H9 (cell line): ENCODE data around the gene DGKE. TPM values are rescaled to one million over a fixed set of nuclear protein-coding genes. Genes with fewer than 3 reads are reported as not detected.

Source experiments
- DNase-seq: peaks from one replicate; pipeline ENCODE4 v3.0.0-alpha.2; 2017
- H2AFZ ChIP-seq: one replicate; pipeline ENCODE4 v1.6.1; 2013; ENCODE audit warnings: mild to moderate bottlenecking, low read length, control low read depth, moderate library complexity
- H2AK5ac ChIP-seq: 2 replicates; pipeline ENCODE4 v1.6.1; 2013; ENCODE audit warnings: low read length, control low read depth, mixed read lengths; ENCODE audit not compliant: insufficient read length
- H2BK120ac ChIP-seq: one replicate; pipeline ENCODE4 v1.6.1; 2013; ENCODE audit warnings: low read depth, mild to moderate bottlenecking, low read length, control low read depth, inconsistent platforms; ENCODE audit not compliant: poor library complexity, severe bottlenecking
- H2BK12ac ChIP-seq: 2 replicates; pipeline ENCODE4 v1.6.1; 2013; ENCODE audit warnings: low read length, control low read depth, mixed read lengths, low read depth; ENCODE audit not compliant: insufficient read length
- H2BK15ac ChIP-seq: 2 replicates; pipeline ENCODE4 v1.6.1; 2013; ENCODE audit warnings: low read depth, low read length, control low read depth
- H2BK20ac ChIP-seq: one replicate; pipeline ENCODE4 v1.6.1; 2013; ENCODE audit warnings: low read depth, mild to moderate bottlenecking, low read length, control low read depth, inconsistent platforms; ENCODE audit not compliant: poor library complexity, severe bottlenecking
- H2BK5ac ChIP-seq: 2 replicates; pipeline ENCODE4 v1.6.1; 2013; ENCODE audit warnings: low read length, control low read depth, mixed read lengths; ENCODE audit not compliant: insufficient read length
- H3K14ac ChIP-seq: 2 replicates; pipeline ENCODE4 v1.6.1; 2013; ENCODE audit warnings: low read length, control low read depth; ENCODE audit not compliant: insufficient read depth
- H3K18ac ChIP-seq: 2 replicates; pipeline ENCODE4 v1.6.1; 2013; ENCODE audit warnings: low read depth, mild to moderate bottlenecking, mixed read lengths, low read length, control low read depth; ENCODE audit not compliant: insufficient read length
- H3K23ac ChIP-seq: 2 replicates; pipeline ENCODE4 v1.6.1; 2013; ENCODE audit warnings: low read length, control low read depth, mixed read lengths, low read depth; ENCODE audit not compliant: insufficient read length
- H3K23me2 ChIP-seq: 2 replicates; pipeline ENCODE4 v1.6.1; 2013; ENCODE audit warnings: low read depth, mild to moderate bottlenecking, mixed read lengths, low read length, control low read depth; ENCODE audit not compliant: insufficient read length, poor library complexity, severe bottlenecking
- H3K27ac ChIP-seq: 2 replicates; pipeline ENCODE4 v1.5.1; 2013; ENCODE audit warnings: low read length, control low read depth, mixed read lengths, low read depth; ENCODE audit not compliant: insufficient read length
- H3K27me3 ChIP-seq: 2 replicates; pipeline ENCODE4 v1.6.1; 2013; ENCODE audit warnings: low read length, control low read depth, inconsistent platforms; ENCODE audit not compliant: insufficient read depth
- H3K4ac ChIP-seq: 2 replicates; pipeline ENCODE4 v1.6.1; 2013; ENCODE audit warnings: low read depth, mild to moderate bottlenecking, control low read depth, inconsistent platforms, low read length, moderate library complexity
- H3K4me1 ChIP-seq: 2 replicates; pipeline ENCODE4 v1.6.1; 2013; ENCODE audit warnings: low read length, control low read depth, inconsistent platforms; ENCODE audit not compliant: insufficient read depth
- H3K4me2 ChIP-seq: 2 replicates; pipeline ENCODE4 v1.6.1; 2013; ENCODE audit warnings: low read length, control low read depth, mixed read lengths; ENCODE audit not compliant: insufficient read length, insufficient read depth
- H3K56ac ChIP-seq: 2 replicates; pipeline ENCODE4 v1.6.1; 2013; ENCODE audit warnings: low read depth, mild to moderate bottlenecking, mixed read lengths, low read length, control low read depth; ENCODE audit not compliant: insufficient read length
- H3K79me1 ChIP-seq: 2 replicates; pipeline ENCODE4 v1.6.1; 2013; ENCODE audit warnings: low read depth, mild to moderate bottlenecking, moderate library complexity, low read length, control low read depth, inconsistent platforms; ENCODE audit not compliant: insufficient read depth, poor library complexity, severe bottlenecking
- H3K79me2 ChIP-seq: 2 replicates; pipeline ENCODE4 v1.6.1; 2013; ENCODE audit warnings: low read length, control low read depth, inconsistent platforms; ENCODE audit not compliant: insufficient read depth
- H3K9ac ChIP-seq: 2 replicates; pipeline ENCODE4 v1.6.1; 2013; ENCODE audit warnings: low read length, control low read depth, mixed read lengths; ENCODE audit not compliant: insufficient read length; ENCODE audit errors: extremely low read depth
- H3K9me3 ChIP-seq: one replicate; pipeline ENCODE4 v1.6.1; 2013; ENCODE audit warnings: low read depth, low read length, inconsistent platforms; ENCODE audit not compliant: control insufficient read depth
- H3T11ph ChIP-seq: one replicate; pipeline ENCODE4 v1.6.1; 2013; ENCODE audit warnings: mild to moderate bottlenecking, low read length, control low read depth, inconsistent platforms
- H4K20me1 ChIP-seq: one replicate; pipeline ENCODE4 v1.6.1; 2013; ENCODE audit not compliant: control insufficient read depth, insufficient read length, insufficient read depth
- H4K5ac ChIP-seq: 2 replicates; pipeline ENCODE4 v1.6.1; 2013; ENCODE audit warnings: low read depth, mild to moderate bottlenecking, mixed read lengths, low read length, control low read depth; ENCODE audit not compliant: insufficient read length
- H4K8ac ChIP-seq: replicated peaks from 2 replicates; pipeline ENCODE4 v1.6.1; 2013; ENCODE audit warnings: low read length, control low read depth, mixed read lengths, low read depth; ENCODE audit not compliant: insufficient read length
- H4K91ac ChIP-seq: 2 replicates; pipeline ENCODE4 v1.6.1; 2013; ENCODE audit warnings: low read depth, mild to moderate bottlenecking, moderate library complexity, mixed read lengths, low read length, control low read depth; ENCODE audit not compliant: insufficient read length
- H3K27ac Mint-ChIP-seq, 3 experiments: 2 replicates in 2 of 3; 3 replicates in 1 of 3; pipeline ENCODE4 v1.8.0; 2020 to 2021; ENCODE audit warnings: mixed read lengths in 3 of 3, mild to moderate bottlenecking in 1 of 3, moderate library complexity in 1 of 3
- H3K27me3 Mint-ChIP-seq: 2 replicates; pipeline ENCODE4 v1.8.0; 2021; ENCODE audit warnings: low read depth, mild to moderate bottlenecking, moderate library complexity, mixed read lengths
- H3K36me3 Mint-ChIP-seq, 3 experiments: 2 replicates in 2 of 3; 3 replicates in 1 of 3; pipeline ENCODE4 v1.8.0; 2020 to 2021; ENCODE audit warnings: low read depth in 3 of 3, mixed read lengths in 3 of 3; ENCODE audit not compliant: insufficient read depth in 1 of 3
- H3K4me1 Mint-ChIP-seq, 2 experiments: 2 replicates each; pipeline ENCODE4 v1.8.0; 2020; ENCODE audit warnings: mixed read lengths in 2 of 2
- H3K4me3 Mint-ChIP-seq, 2 experiments: 2 replicates in 1 of 2; 3 replicates in 1 of 2; pipeline ENCODE4 v1.8.0; 2020 to 2021; ENCODE audit warnings: mild to moderate bottlenecking in 2 of 2, mixed read lengths in 2 of 2, moderate library complexity in 1 of 2
- H3K9me3 Mint-ChIP-seq, 2 experiments: 2 replicates in 1 of 2; 3 replicates in 1 of 2; pipeline ENCODE4 v1.8.0; 2020; ENCODE audit warnings: mild to moderate bottlenecking in 2 of 2, mixed read lengths in 2 of 2, moderate library complexity in 1 of 2
- WGBS: extraction: QIAGEN DNeasy Blood & Tissue Kit; methylation state at CpG from one replicate; pipeline ENCODE4 v1.1.7; 2013; ENCODE audit warnings: missing lambda C conversion rate, low lambda C conversion rate, mixed read lengths; ENCODE audit not compliant: insufficient read length; ENCODE audit errors: extremely low coverage; 5-methylcytosine and 5-hydroxymethylcytosine counted together
- total RNA-seq: library from RNA; stranded (reverse); gene quantifications from 2 replicates; pipeline ENCODE4 v1.2.1, GENCODE V29; 2021
- TF ChIP-seq, protein P1 (sequence below): fragments of 200-600 bp; sonication (generic); conservative IDR thresholded peaks from 3 replicates; pipeline ENCODE4 v1.8.0; 2021; ENCODE audit warnings: antibody characterized with exemption, mild to moderate bottlenecking

DGKE gene
- total RNA-seq, 1 experiment from 2014 or later = 4.9 TPM

GRCh38 chr17:56795221-56795865 is 38.6 kb upstream of the DGKE start:
- no peak for DNase-seq
- Mint-ChIP-seq H3K27ac (no peak overlapping the region), H3K36me3 (peaks cover 4 to 10% (median 6%) of the 10 kb centered on the region in 3 experiments; a peak in 6 of 7 replicates)

More at GRCh38 chr17:56795221-56795865, 38.6 kb upstream of the DGKE start:
- no peak overlapping the region for H2AFZ ChIP-seq
- H2AK5ac ChIP-seq = no peak overlapping the region
- H3K4me2 ChIP-seq = no peak overlapping the region
- TF ChIP-seq, protein P1, sequence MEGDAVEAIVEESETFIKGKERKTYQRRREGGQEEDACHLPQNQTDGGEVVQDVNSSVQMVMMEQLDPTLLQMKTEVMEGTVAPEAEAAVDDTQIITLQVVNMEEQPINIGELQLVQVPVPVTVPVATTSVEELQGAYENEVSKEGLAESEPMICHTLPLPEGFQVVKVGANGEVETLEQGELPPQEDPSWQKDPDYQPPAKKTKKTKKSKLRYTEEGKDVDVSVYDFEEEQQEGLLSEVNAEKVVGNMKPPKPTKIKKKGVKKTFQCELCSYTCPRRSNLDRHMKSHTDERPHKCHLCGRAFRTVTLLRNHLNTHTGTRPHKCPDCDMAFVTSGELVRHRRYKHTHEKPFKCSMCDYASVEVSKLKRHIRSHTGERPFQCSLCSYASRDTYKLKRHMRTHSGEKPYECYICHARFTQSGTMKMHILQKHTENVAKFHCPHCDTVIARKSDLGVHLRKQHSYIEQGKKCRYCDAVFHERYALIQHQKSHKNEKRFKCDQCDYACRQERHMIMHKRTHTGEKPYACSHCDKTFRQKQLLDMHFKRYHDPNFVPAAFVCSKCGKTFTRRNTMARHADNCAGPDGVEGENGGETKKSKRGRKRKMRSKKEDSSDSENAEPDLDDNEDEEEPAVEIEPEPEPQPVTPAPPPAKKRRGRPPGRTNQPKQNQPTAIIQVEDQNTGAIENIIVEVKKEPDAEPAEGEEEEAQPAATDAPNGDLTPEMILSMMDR = no peak
- no peak overlapping the region for H3T11ph ChIP-seq
- Mint-ChIP-seq H3K4me3 (no peak overlapping the region), H3K4me1 (peaks cover 7 to 15% of the 10 kb centered on the region in 2 experiments), H3K27me3 (peaks cover 5% of the 10 kb centered on the region), H3K9me3 (peaks cover 6% of the 10 kb centered on the region in 2 experiments; a peak in 4 of 5 replicates)
- H4K20me1 ChIP-seq = no peaks in the 10 kb centered on the region
- H4K5ac ChIP-seq = no peak overlapping the region
- no peak overlapping the region for H3K14ac ChIP-seq
- no peak overlapping the region for H3K4ac ChIP-seq
- H3K23ac ChIP-seq = no peak overlapping the region
- H3K9ac ChIP-seq = no peak overlapping the region
- H3K27ac ChIP-seq = no peak overlapping the region
- H3K23me2 ChIP-seq = no peaks in the 10 kb centered on the region
- no peak overlapping the region for H4K91ac ChIP-seq
- no peak overlapping the region for H2BK20ac ChIP-seq
- no peak overlapping the region for H4K8ac ChIP-seq
- no peaks in the 10 kb centered on the region for H3K27me3 ChIP-seq
- no peak overlapping the region for H2BK12ac ChIP-seq
- no CpG with 5 or more reads among the region's 5 CpGs for WGBS
- no peaks in the 10 kb centered on the region for H3K79me1 ChIP-seq
- no peaks in the 10 kb centered on the region for H3K9me3 ChIP-seq
- H3K56ac ChIP-seq = no peak overlapping the region
- H2BK15ac ChIP-seq = no peak overlapping the region
- H3K4me1 ChIP-seq = peaks cover 2% of the 10 kb centered on the region; the same call in 1 of the 2 replicates
- no peak overlapping the region for H3K18ac ChIP-seq
- no peak overlapping the region for H2BK120ac ChIP-seq
- H3K79me2 ChIP-seq = no peaks in the 10 kb centered on the region
- H2BK5ac ChIP-seq = no peak overlapping the region
